Measurements from ENCODE around the gene ZNF827.

Gene ZNF827

DNA sequence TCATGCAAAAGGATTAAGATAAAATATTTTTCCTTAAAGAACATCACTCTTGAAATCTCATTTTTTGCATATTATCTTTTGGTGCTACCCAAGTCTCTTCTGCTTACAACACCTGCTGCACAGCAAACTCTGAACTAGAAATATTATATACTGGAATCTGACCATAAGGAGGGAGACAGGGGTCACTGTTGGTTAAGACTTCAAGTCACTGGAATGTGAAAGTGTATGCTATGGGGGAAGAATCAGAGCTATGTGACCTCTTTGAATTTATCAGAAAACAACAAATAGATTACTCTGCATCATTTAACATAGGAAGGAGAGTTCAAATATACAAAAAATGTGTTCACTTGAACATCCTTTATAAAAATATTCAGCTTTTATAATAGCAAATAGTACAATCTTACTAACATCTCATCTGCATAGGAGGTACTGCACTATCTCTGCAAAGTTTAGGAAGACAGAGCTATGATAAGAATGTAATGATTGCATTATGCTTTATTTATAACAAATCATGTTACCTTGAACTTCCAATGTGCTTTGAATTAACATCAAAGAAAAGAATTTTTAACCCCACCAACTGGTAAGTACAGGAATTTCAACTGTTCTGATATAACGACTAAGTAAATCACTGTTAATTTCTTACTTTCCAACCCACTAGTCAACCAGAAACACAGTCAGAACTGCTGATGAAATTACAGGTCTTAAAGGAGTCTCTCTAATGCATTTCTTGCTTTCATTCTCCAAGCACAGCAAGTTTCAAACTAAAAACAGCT lies 69.8 kb downstream of the ZNF827 start:
- Mint-ChIP-seq H3K27ac (no peak overlapping the region), H3K4me3 (no peak overlapping the region), H3K4me1 (ENCODE audit: low read depth) (peaks cover 42% of the 10 kb centered on the region)

DNA sequence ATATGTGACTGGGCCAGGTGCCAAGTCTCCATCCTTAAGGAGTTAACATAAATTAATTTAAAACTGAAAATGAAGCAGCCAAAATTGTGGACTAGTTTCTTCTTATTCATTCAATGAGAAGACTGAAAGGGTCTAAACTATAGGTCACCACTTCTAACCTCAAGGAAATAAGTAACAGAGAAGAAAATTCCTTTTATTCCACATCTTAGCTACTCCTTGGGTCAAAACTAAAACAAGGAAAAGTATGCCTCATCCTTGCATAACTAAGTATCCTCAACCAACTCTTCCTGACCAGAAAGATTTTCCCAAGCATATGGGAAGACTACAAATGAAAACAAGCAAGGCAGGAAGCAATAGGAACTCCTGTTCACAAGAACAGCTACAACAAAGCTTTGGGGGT lies 71.2 kb downstream of the ZNF827 start:
- peaks cover 47% of the 10 kb centered on the region for H3K4me1 Mint-ChIP-seq (ENCODE audit: low read depth)
- peaks cover 14% of the 10 kb centered on the region for H3K36me3 Mint-ChIP-seq
- no peaks in the 10 kb centered on the region for H3K9me3 Mint-ChIP-seq (ENCODE audit: low read depth)

More for the DNA sequence above, 69.8 kb downstream of the ZNF827 start:
- H3K27me3 Mint-ChIP-seq, result no peaks in the 10 kb centered on the region
- H3K36me3 Mint-ChIP-seq, result peaks cover 17% of the 10 kb centered on the region
- no peaks in the 10 kb centered on the region for H3K9me3 Mint-ChIP-seq (ENCODE audit: low read depth)

DNA sequence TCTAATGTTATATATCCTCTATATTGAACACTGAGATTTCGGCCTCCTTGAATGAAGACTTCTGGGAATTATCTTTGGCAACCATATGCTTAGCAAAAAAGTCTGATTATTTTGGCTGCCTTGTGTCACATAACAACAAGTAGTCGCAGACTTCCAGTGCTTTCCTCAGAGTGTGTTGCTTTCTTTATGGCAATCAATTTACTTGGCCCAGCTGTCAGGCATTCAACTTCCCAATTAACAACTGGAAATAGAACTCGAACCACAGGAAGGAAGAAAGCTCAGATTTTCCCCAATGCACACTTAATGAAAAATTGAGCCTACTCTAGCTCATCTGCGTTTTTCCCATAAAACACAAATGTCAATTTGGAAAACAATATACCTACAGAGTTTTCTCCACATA lies 71.6 kb downstream of the ZNF827 start:
- Mint-ChIP-seq H3K27me3 (no peaks in the 10 kb centered on the region), H3K9me3 (ENCODE audit: low read depth) (no peaks in the 10 kb centered on the region), H3K27ac (no peak overlapping the region), H3K4me1 (ENCODE audit: low read depth) (peaks cover 45% of the 10 kb centered on the region), H3K36me3 (peaks cover 11% of the 10 kb centered on the region), H3K4me3 (no peak overlapping the region)

More for the DNA sequence above, 71.2 kb downstream of the ZNF827 start:
- H3K27ac Mint-ChIP-seq, result no peak overlapping the region
- no peak overlapping the region for H3K4me3 Mint-ChIP-seq
- no peaks in the 10 kb centered on the region for H3K27me3 Mint-ChIP-seq

DNA sequence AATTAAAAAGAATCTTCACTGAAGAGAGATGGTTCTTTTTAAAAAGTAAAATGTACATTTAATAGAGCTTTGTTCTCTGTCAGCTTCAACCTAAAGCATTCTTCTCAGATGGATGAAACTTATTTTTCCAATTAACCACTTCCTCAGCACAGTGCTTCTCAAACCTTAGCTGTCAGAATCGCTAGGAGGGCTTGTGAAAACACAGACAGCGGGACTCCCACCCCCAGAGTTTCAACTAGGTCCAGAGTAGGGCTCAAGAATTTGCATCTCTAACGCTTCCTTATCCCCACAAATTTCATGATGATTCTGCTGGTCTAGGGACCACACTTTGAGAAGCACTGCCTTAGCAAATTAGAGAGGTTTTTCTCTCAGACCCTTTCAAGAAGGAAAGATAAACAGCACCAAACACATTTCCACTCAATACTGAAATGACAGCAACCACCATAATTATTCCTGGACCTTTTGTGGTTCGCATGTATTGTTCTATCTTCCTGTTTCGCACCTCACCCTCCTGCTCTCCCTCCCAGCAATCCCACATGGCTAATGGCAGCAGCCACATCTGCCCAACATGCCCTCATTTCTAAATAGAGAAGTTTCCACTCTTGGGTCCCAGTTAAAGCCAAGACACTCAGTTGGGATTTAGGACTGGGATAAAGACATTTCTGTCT lies 73.2 kb downstream of the ZNF827 start:
- no peak overlapping the region for H3K4me3 Mint-ChIP-seq
- H3K4me1 Mint-ChIP-seq (ENCODE audit: low read depth), result peaks cover 33% of the 10 kb centered on the region
- H3K9me3 Mint-ChIP-seq (ENCODE audit: low read depth), result no peaks in the 10 kb centered on the region
- H3K36me3 Mint-ChIP-seq, result peaks cover 12% of the 10 kb centered on the region
- H3K27ac Mint-ChIP-seq, result peak overlapping the region; percentile 73
- H3K27me3 Mint-ChIP-seq, result no peaks in the 10 kb centered on the region

DNA sequence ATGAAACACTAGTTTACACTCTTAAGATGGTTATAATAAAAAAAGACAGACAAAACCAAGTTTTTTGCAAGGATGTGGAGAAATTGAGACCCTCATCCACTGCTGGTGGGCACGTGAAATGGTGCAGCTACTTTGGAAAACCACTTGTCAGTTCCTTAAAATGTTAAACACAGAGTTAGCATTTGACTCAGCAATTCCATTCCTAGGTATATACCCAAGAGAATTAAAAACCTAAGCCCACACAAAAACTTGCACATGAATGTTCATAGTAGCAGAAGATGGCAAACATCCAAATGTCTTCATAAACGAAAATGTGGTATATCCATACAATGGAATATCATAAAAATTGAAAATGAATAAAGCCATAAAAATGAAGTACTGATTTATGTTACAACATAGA lies 75.4 kb downstream of the ZNF827 start:
- Mint-ChIP-seq H3K4me1 (ENCODE audit: low read depth) (peaks cover 19% of the 10 kb centered on the region), H3K36me3 (peaks cover 20% of the 10 kb centered on the region), H3K27ac (peak overlapping the region; percentile 41), H3K9me3 (ENCODE audit: low read depth) (no peaks in the 10 kb centered on the region), H3K27me3 (no peaks in the 10 kb centered on the region), H3K4me3 (no peak overlapping the region)

DNA sequence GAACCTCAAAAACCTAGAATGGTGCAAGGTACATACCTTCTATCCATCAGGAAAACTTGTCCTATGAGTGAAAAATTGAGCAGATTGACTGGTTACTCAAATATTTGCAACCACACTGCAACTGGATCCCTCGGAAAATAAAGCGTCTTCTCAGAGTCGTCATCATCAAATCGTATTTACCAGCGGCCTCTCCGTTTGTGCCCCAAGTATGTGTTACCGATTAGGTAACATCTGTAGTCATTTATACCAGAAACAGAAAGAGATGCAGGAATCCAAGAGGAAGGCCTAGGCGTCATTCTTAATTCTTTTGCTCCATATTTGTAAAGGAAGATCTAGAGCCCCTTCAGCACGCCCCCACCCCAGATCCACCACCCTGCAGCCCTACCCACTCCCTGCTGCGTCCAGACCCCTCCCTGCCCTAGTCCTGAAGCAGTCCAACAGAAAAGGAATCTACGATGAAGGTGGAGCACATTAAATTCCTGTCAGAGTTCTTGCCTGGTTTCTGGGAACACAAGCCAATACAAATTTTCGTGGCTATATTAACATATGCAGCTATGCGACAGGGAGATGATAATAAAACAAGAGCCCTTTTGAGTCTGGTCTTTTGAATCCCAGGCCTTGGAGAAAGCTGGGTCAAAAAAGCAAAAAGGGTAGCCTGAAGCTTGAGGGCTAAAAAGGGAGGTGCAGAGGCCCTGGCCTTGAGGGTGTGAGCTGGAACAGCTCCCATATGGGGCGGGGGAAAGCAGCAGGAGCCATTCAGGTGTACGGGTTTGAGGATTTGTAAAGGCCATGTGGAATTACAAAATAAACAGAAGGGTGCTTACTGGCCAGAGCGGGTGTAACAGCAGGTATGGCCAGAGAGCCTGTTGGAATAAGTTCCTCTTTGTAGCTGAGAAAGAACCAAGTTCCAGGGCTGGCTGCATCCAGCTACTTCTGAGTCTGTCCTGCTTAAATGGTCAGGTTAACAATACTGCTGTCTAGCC lies 77.0 kb downstream of the ZNF827 start:
- no peaks in the 10 kb centered on the region for H3K9me3 Mint-ChIP-seq (ENCODE audit: low read depth)
- no peak overlapping the region for H3K4me3 Mint-ChIP-seq
- H3K4me1 Mint-ChIP-seq (ENCODE audit: low read depth), result peaks cover 19% of the 10 kb centered on the region
- no peak overlapping the region for H3K27ac Mint-ChIP-seq
- peaks cover 22% of the 10 kb centered on the region for H3K36me3 Mint-ChIP-seq
- no peaks in the 10 kb centered on the region for H3K27me3 Mint-ChIP-seq

DNA sequence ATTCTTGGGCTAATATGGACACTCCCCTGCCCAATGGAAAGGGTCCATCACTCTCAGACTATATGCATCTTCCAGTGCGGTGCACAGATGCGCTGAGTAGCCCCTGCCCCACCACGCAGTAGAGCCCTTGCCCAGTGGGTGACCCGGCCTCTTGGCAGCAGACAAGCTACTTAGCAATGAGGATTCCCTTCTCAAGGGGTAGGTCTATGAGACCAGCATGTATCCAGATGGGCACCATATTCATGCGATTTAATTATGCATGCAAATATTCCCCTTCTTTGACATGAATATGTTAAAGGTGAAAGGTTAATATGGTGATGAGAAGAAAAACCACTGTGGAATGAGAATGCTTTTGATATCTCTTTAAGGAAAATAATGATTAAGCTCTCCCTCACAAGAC lies 77.7 kb downstream of the ZNF827 start:
- Mint-ChIP-seq H3K9me3 (ENCODE audit: low read depth) (no peaks in the 10 kb centered on the region), H3K4me3 (no peak overlapping the region), H3K36me3 (peaks cover 19% of the 10 kb centered on the region), H3K4me1 (ENCODE audit: low read depth) (peaks cover 15% of the 10 kb centered on the region), H3K27ac (no peak overlapping the region), H3K27me3 (no peaks in the 10 kb centered on the region)

DNA sequence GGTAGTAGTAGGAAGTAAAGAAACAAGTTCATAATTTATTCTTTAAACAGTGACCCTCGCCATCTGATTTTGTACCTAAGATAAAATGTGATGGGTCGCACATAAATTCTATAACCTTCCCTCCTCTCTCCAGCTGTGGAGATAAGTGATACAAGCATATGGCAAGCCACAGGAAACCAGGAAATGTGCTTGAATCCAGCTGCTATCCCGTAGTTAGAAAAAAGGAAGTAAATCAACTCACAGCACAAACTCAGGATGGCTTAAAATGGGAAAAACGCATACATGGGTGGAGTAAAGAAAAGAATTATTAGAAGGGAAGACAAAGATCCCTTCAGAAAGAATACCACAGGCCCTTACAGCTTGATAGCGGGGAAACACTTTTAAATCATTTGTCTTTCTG lies 78.2 kb downstream of the ZNF827 start:
- no peak overlapping the region for H3K4me3 Mint-ChIP-seq
- no peaks in the 10 kb centered on the region for H3K27me3 Mint-ChIP-seq
- H3K9me3 Mint-ChIP-seq (ENCODE audit: low read depth), result no peaks in the 10 kb centered on the region
- peaks cover 19% of the 10 kb centered on the region for H3K36me3 Mint-ChIP-seq
- H3K27ac Mint-ChIP-seq, result no peak overlapping the region
- H3K4me1 Mint-ChIP-seq (ENCODE audit: low read depth), result peaks cover 10% of the 10 kb centered on the region

DNA sequence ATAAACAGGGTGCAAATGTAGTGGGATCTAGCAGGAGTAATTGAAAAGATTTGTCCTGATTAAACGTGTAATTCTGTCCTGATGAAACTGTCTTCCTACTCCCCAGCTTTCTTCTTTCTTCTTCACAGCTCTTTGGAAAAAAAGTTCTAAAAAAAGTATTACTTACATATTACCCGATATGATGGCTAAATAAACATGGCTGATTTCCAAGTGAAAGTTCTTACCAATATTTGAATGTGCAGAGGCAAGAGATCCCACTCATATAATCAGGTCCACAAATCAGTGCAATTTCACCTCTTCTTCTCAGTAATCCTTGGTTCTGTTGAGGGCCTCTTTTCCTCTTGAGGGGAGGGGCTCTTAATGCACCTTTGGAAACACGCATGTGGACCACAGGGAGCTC lies 78.7 kb downstream of the ZNF827 start:
- no peak overlapping the region for H3K27ac Mint-ChIP-seq

DNA sequence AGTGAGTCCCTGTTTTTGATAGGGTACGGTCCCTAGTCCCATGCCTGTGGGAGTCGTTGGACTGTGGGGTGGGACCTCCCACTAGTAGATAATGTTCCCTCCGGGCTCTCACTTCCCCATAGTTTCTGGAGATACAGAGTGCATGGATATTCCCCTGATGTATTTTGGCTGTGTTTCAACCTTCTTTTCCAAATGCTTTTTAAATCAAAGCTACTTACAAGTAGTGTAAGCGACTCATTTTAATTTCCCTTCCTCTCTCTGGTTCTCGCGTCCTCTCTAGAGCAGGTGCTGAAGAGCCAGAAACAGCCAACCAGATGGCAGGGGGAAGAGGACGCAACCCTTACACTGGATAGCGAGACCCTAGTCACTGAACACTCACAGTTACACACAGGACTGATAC lies 79.2 kb downstream of the ZNF827 start:
- peaks cover 8% of the 10 kb centered on the region for H3K4me1 Mint-ChIP-seq (ENCODE audit: low read depth)
- no peaks in the 10 kb centered on the region for H3K9me3 Mint-ChIP-seq (ENCODE audit: low read depth)
- H3K4me3 Mint-ChIP-seq, result no peak overlapping the region
- H3K27ac Mint-ChIP-seq, result no peak overlapping the region
- H3K36me3 Mint-ChIP-seq, result peaks cover 25% of the 10 kb centered on the region
- H3K27me3 Mint-ChIP-seq, result no peaks in the 10 kb centered on the region

More for the DNA sequence above, 78.7 kb downstream of the ZNF827 start:
- Mint-ChIP-seq H3K36me3 (peaks cover 22% of the 10 kb centered on the region), H3K9me3 (ENCODE audit: low read depth) (no peaks in the 10 kb centered on the region), H3K4me1 (ENCODE audit: low read depth) (peaks cover 8% of the 10 kb centered on the region), H3K27me3 (no peaks in the 10 kb centered on the region), H3K4me3 (no peak overlapping the region)

DNA sequence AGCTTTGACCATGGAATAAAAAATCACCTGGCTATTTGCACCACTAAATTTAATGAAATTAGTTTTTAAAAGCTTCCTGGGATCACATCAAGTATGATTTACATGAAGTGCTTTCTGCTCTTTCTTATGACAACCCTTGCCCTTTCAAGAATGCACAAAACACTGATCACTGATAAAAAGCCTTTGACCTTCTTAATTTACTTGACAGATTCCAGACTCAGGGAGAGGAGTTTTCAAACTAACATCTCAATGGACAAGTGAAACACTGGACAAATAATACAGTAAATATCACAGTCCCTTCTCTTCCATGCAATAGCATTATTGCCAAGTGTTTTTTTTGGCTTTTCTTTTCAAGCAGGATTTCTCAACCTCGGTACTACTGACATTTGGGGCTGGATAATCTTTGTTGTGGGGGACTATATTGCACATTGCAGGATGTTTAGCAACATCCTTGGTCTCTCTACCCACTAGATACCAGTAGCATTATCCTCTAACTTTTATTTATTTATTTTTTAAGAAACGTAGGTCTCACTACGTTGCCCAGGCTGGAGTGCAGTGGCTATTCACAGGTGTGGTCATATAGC lies 86.3 kb downstream of the ZNF827 start:
- H3K27me3 Mint-ChIP-seq, result no peaks in the 10 kb centered on the region
- H3K4me3 Mint-ChIP-seq, result no peak overlapping the region
- peak overlapping the region; percentile 58 for H3K27ac Mint-ChIP-seq
- peaks cover 16% of the 10 kb centered on the region for H3K36me3 Mint-ChIP-seq
- peaks cover 4% of the 10 kb centered on the region for H3K4me1 Mint-ChIP-seq (ENCODE audit: low read depth)
- H3K9me3 Mint-ChIP-seq (ENCODE audit: low read depth), result no peaks in the 10 kb centered on the region

DNA sequence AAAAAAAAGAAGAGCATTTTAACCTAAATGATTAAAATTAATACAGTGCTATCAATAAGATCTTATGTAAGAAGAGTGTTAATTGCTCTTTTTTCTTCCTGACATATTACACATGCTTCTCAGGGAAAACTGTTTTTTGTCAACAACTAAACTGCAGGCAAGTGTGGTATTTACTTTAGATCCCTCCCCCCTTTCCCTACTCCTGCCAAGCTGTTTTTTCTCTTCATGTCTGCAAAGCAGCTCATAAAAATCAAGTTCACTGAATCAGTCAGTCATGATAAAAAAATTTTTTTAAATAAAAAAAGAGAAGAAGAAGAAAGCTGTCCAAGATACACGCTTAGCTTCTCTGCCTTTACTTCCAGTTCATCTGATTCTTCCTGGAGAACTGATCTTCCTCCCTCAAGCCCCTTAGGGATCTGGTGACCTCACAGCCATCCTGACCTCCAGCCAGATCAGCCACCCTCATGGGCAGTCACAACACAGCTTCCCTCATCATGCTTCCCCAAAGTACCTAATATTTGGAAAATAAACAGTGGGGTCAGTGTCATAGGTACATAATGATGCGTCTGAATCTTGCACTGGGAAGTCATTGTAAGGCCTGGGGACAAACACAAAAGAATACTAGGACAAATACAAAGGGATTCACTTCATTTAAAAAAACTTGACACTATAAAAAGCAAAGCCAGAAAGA lies 87.0 kb downstream of the ZNF827 start:
- Mint-ChIP-seq H3K36me3 (peaks cover 16% of the 10 kb centered on the region), H3K27ac (peak overlapping the region; percentile 58), H3K4me1 (ENCODE audit: low read depth) (peaks cover 4% of the 10 kb centered on the region), H3K9me3 (ENCODE audit: low read depth) (no peaks in the 10 kb centered on the region), H3K27me3 (no peaks in the 10 kb centered on the region), H3K4me3 (no peak overlapping the region)

DNA sequence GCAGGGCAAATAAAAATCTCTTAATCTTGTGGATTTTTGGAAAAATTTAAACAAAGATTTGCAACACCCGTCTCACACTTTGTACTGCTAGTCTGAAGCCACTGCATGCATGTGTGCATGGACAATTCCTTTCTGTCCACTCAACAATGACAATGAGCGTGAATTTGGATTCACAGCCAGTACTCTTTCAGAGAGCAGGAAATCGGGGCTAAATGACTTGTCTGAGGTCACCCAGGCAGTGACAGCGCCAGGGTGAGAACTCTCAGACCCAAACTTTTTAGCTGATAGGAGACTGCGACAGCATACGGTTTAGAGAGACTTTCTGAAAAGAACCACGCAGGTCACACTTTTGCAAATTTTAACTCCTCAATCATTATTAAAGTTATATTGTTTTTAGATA lies 90.9 kb downstream of the ZNF827 start:
- no peak overlapping the region for H3K27ac Mint-ChIP-seq
- no peaks in the 10 kb centered on the region for H3K27me3 Mint-ChIP-seq
- H3K36me3 Mint-ChIP-seq, result peaks cover 13% of the 10 kb centered on the region
- H3K4me1 Mint-ChIP-seq (ENCODE audit: low read depth), result peaks cover 22% of the 10 kb centered on the region
- no peaks in the 10 kb centered on the region for H3K9me3 Mint-ChIP-seq (ENCODE audit: low read depth)
- no peak overlapping the region for H3K4me3 Mint-ChIP-seq

DNA sequence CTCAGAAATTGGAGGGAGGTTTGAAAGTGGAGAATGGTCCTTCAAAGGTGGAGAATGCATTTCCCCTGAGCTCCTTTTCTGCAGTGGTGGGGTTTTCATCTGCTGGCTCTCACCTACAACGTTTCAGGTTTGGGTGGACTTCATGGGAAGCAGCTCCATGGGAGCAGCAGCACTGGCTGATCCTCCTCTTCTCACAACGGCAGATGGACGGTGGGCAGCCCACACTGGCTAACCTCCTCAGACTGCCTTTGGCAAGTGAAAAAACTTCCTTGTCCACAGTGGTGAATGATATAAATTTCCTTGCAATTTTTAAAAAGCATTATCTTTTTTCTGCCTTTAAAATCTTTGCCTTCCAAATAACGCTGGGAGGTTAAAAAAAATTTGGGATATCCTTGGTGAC lies 93.5 kb downstream of the ZNF827 start:
- no peaks in the 10 kb centered on the region for H3K9me3 Mint-ChIP-seq (ENCODE audit: low read depth)
- H3K27me3 Mint-ChIP-seq, result no peaks in the 10 kb centered on the region
- no peak overlapping the region for H3K4me3 Mint-ChIP-seq
- H3K4me1 Mint-ChIP-seq (ENCODE audit: low read depth), result peaks cover 24% of the 10 kb centered on the region
- H3K36me3 Mint-ChIP-seq, result peaks cover 15% of the 10 kb centered on the region
- H3K27ac Mint-ChIP-seq, result peak overlapping the region; percentile 12

All from activated naive CD8-positive, alpha-beta T cell (primary cell).